ENCODE measurements around the gene TRABD2B.

Gene TRABD2B

DNA sequence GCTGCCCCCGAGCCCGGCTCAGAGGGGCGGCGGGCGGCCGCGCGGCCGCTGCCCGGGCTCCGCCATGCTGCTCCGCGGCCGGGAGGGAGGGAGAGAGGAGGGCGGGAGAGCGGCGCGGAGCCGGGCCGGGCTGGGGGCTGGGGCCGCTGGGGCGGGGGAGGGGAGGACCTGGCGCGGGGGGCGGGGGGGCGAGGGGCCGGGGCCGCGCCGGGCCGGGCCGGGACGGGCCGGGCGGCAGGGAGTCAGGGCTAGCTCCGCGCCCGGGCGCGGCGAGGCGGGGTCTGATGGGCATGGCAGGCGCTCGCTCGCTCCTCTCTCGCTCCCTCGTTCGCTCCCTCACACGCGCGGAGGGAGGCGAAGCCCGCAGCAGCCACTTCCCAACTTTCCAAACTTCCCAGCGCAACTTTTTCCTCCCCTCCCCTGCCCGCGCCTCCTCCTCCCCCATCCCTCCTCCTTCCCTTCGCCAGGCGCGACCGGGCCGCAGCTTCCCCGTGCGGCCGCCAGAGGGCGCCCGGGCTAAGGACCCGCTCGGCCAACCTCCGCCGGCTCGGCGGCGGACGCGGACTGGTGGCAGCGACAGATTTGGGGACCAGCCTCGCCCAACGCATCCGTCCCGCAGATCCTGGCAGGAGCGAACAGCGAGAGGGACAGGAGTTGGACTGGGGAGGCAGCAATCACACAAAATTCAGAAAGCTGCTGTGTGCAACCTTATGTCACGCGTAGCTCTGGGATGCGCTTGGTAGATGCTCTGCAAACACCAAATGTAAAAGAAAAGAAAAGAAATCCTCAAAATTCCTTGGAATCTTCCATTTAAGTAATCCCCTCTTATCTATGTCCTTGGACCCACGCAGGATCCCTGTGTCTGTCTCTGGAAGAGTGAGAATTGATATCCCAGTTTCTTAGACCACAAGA is at the start of gene TRABD2B:
TRABD2B (minus strand) TSS at position 97 of the 912 bp plus-strand sequence.
- DNase-seq = peak; percentile 66

DNA sequence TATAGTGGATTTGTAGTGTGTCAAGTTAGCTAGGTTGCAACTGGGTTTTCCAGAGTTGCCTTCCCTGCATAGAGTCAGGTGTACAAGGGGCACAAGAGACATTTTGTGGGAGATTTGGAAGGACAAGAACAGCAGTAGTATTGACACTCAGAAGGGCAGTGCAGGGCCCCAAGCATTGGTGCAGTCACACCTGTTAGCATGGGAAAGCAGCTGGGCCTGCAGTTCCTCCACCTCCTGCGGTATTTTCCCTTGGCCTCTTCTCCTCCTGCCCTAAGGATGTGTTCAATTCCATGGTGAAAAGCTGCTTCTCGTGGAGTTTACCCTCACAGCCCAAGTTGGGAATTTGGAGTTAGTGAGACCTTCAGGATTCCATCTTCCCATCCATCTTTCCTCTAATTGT is 47.1 kb upstream of the TRABD2B start:
- DNase-seq = no peak

DNA sequence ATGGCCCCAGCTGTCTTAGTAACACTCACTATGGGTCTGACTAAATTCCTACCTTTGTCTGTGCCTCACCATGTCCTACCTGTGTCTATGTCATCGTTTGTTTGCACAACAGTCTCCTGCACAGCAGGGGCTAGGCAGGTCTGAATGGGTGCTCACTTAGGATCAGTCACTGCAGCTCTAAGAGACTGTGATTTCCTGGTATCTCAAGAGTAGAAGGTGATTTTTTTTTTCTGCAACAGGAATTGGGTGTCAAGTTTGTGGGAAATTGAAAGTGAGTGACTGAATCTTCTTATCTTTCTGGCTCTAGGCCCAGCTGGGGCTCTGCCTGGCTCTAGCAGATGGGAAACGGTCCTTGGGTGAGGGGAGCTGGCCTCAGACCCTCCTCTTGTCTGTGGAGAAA is 46.4 kb upstream of the TRABD2B start:
- DNase-seq = no peak

DNA sequence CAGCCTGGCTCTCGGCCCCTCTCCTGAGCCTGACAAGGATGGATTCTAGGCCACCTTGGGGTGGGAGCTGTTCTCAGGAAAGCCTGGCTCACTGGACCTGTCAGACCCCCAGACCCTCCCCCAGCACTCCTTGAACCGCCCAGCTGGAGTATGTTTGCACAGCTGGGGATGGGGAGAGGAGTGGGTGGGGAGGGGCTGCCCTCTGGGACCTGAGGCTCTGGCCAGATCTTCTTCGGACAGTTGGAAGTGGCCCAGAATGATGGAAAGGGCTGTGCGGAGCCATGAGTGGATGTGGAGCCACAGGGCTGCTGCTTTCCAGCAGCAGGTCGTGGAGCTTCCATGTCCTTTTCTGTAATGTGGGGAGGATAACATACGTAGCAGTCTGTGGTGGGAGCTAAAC is 43.0 kb upstream of the TRABD2B start:
- DNase-seq = no peak

DNA sequence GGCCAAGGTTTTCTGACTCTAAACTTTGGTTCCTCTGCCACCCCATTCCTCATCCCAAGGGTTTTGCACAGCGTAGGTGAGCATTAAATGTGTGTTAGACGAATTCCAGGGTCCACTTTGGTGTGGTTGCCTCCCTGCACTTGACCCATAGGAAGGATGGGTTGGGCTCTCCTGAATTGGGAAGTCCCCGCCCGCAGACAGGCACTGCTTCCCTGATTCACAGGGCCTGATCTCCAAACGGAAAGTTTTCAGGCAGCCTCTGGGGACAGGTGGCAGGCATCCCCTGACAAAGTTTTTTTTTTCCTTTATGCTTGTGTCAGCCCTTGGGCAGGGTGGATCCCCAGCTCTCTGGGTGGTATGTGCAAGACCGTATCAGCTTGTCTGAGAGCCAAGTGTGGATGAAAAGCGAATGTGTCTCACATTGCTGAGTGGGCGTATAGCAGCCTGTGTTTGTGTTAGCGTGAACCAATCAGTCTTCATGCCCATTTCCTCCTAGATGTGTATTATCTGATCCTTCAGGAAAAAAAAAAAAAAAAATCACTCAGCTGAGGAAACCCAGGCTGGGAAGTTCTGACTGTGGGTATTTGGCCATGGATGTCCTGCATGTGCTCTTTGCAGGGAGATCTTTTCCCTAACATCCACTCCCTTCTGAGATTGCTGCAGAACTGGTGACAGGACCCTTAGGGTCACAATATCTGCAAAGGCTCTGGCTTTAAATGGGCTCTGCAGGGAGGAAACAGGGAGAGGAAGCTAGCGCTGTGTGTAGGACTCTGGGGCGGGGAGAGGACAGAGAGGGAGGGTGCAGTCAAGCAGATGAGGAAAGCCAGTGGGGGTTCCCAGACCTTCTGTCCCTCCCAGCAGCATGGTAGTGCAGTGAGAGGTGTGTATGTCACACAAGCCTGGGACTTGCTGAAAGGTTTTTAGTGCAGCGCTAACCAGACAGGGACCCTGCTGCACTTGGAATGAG is 42.2 kb upstream of the TRABD2B start:
- DNase-seq = no peak

DNA sequence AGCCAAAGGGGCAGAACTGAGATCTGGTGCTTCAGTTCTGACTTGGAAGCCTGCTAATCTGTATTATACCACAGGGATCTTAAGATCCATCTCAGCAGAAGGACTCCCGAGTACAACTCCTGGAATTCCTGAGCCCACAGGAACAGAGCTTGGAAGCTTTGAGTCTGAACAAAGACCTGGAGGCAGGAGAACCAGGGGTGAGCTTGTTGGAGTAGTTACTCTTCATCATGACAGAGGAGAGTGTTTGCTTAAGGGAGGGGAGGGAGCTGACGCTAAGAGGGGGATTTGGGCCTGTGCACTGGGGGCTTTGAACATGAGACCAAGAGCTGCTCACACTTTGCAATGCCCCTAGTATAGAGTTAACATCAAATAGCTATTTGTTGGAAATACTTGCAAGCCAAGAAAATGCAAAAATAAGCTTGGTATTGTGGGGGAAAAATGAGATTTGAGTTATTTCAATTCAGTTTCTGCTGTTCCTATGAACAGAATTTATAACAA is 41.1 kb upstream of the TRABD2B start:
- DNase-seq = no peak

DNA sequence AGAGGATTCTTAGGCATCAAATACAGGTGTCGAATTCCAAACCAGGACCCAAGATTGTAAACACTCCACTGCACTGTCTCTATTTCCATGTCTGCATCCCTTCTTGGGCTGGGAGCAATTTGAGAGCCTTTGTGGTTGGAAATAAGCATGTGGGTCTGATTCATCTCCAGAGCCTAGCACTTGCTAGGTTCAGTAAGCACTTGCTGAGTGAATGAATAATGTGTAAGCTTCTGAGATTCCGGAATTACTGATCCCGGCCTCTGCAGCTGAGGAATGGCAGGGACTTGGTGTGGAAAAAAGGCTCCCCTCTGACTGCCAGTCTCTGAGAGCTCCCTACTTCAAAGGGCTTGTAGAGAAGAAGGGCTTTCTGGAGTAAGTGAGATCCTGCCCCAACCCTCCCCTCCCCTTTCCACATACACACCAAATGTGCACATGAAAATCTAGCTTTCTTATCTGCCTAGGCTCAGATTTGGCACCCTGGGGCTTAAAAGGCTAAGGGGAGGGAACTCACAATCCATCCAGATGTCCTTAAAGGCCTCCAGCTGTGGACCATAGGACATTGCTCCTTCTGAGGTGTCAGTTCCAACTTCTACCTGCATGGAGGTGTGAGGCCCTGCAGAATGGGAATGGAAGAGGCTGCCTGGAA is 39.6 kb upstream of the TRABD2B start:
- no peak for DNase-seq

DNA sequence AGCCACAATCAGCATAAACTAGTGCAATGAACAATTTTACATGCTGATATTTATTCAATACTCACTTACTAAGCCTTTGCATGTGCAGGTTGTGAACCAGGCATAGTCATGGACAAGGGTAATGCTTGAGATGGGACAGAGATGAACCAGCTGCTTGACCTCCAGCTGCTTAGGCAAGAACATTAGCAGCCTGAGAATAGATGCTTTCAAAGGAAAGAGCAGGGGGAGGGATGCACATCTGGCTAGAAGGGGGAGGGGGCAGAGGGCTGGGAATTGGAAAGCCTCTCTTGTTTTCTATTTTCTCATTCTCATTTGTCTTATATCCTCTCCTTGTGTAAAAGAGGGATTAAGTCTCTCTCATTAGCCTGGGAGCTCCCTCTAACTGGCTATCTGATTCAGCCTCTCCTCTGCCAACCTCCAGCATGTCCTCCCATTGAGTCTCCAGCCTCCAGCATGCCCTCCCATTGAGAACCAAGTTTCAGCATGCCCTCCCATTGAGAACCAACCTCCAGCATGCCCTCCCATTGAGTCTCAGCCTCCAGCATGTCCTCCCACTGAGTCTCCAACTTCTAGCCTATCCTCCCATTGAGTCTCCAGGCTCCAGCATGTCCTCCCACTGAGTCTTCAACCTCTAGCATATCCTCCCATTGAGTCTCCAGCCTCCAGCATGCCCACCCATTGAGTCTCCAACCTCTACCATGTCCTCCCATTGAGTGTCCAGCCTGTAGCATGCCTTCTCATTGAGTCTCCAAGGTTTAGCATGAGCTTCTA is 38.4 kb upstream of the TRABD2B start:
- no peak for DNase-seq

DNA sequence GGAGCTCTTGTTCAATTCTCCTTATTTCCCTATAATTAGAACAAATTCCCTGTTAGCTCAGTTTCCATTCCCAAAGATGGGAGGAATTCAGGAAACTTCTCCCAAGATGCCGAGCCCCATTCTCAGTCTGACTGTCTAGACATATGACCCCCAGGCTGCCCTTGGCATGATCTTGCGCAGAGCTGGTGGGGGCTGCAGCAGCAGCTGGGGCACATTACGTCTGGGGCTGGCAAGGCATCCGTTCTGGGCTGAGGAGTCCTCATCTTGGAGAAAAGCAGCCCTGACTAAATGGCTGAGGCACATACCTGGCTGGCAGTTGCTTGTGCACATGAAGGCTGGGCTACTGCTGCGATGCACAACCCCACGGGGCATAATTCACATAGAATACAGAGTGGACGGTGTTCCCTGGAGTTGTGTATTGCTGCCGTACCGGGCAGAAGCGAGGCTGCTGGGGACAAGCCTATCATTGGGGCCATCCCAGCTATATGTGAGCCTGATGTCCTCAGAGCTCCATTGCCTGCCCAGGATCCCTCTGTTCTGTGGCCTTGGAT is 36.4 kb upstream of the TRABD2B start:
- no peak for DNase-seq

DNA sequence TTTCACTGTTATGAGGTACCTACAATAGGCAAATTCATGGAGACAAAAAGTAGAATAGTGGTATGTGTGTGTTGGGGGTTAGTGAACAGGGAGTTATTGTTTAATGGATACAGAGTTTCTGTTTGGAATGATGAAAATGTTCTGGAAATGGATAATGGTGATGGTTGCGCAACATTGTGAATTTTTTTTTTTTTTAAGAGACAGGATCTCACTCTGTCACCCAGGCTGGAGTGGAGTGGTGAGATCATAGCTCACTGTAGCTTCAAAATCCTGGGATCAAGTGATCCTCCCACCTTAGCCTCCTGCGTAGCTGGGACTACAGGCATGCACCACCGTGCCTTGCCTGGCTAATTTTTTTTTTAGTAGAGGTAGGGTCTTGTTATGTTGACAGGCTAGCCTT is 34.5 kb upstream of the TRABD2B start:
- DNase-seq = no peak

DNA sequence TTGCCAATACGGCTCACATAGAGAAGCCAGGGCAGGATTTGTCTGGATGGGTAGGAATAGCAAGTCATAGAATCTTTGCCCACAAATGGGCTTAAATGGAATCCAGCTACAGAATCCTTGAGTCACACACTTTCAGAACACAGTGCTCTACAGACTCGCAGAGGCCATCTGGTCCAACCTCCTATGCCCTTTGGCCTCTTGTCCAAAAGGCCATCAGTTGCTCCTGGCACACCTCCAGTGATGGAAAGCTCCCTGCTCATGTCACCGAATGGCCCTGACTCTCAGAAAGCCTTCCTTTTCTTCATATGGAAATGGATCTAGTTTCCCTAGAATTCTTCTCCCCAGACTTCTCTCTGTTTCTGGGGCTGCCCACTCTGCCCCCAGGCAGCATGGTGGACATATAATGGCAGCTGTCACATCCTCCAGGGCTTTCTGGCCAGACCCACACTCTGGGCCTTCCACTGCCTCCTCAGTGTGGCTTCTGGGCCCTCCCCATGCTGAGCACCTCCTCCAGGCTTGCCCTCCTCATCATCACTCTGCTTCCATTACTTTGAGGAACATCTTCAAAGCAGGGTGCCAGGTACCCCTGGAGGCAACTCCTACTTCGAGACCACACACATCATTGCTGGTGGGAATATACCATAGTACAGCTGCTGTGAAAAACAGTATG is 33.6 kb upstream of the TRABD2B start:
- DNase-seq = no peak

DNA sequence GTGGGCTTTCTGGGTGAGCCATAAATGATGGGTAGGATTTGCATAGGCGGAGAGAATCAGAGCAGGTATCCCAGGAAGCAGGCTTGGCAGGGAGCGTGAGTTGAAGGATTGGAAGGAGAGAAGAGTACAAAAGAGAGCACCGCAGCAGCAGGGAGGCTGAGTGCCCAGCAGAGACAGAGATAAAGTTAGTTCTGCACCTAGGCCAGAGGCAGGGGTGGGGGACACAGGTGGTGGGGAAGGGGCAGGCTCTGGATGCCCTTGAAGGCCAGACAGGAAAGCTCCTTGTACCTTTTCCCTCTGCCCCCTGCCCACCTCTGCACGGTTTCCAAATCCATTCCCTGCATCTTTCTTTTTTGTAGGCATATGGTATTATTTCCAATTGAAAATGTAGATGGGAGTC is 33.0 kb upstream of the TRABD2B start:
- no peak for DNase-seq

DNA sequence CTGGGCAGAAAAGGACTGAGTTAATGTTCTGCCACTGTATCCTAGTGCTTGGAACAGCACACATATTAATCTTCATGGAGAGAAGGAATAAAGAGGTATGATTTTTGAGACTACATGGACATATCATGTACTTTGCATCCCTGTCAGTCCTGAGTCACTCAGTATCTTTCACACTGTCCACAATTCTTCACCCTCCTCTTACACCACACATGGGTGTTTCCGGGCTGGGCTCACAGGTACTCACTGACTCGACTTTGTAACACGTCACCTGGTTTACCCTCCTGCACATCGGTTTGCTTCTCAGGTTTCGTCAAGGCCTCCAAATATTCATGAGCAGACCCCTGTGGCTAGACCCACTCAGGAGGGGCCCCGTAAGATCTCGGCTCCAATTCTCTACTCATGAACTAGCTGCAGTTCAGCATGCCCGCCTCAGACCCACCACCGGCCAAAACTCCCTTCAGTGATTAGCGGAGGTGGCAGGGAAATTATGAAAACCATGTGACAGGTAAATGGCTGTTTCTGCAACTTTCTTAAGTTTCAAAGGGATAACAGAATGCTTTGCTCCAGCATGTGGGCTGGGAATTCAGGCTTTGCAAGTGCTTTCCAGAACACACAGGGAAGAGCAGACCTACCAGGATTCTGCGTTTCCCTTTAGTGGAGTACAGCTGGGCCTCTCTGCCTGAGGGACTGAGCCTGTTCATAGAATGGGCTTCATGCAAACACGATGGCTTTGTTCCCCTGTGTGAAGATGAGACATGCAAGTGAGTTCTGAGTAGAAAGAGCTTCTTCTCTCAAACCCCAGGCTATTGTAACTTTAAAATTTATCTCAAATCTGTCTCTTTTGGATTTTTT is 31.3 kb upstream of the TRABD2B start:
- no peak for DNase-seq

DNA sequence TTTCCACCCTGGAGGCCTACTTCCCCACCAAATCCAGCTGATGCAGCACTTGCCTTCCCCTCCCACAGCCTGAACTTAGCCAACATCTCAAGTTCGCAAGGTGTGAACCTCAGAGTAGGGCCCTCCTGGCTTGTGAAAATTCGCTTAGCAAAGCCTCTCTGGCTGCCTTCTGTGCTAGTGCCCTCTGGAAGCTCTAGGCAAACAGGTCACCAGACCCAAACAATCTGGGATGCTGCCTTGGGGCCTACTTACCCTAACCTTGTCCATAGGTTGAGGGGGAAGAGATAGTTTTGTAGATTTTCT is 30.3 kb upstream of the TRABD2B start:
- no peak for DNase-seq

DNA sequence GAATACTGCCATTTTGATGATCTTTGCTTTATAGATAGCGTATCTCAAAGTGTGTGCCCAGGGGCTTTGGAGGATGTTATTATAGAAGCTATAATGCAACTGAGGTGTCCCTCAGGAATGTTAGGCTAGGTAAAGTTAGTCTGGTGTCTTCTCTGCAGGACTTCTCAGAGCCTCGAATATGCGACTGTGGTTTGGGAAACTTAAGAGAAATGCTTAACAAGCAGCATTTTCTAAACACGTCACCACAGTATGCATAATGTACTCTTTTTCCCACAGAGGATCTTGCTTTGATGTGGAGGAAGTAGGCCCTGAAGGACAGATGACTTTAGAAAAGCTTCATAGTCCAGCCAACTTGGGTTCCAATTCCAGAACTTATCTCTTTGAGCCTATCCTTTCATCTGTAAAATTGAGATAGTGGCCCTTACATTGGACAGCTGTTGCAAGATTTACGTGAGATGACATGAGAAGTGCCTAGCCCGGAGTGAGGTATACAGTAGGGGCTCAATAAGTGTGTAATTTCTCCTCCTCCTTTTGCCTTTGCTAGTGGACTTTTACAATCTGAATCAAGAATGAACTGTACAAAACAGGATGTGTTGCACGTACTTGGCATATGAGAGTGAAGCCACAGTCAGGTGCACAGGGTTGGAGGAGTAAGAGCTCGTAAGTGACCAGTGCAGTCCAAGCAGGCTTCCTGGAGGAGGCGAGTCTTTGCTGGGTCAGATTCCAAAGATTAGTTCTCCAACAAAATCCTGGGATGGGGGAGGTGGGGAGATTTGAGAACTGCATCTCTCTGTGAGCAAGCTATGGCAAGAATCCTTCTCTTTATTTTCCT is 29.7 kb upstream of the TRABD2B start:
- no peak for DNase-seq

DNA sequence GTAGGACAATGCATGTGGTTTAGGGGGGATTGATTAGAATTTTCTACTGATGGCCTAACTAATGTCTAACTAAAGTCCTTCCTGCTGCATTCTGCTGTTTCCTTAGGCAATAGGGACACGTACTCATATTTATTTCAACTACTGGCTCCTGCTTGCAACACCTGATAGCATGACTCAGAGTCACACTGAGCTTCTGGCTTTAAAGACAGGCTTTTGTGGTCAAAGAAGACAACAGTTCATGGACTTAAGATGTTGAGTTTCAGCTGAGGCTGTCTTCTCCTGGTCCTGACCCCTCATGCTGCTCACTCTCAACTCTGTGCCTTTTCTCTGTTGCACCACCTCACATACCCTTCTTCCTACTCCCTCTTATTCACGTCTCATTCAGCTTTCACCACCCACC is 29.1 kb upstream of the TRABD2B start:
- DNase-seq = no peak

DNA sequence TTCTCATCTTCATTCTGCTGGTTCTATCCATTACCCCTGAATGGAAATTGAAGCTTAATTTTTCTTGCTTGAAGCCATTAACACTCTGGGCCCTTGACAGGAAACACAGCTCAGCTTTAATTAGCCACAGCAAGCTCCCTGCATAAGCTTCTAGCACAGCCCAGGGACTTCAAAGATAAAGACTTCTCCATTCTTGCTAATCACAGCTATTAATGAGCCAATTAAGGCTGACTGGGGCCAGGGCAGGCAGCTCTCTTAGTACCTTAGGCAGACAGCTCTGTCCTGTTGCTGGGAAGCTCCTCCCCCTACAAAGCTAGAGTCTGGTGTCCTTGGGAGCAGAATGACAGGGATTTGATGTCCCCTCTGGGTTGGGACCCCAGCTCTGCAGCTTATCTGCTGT is 27.9 kb upstream of the TRABD2B start:
- no peak for DNase-seq

DNA sequence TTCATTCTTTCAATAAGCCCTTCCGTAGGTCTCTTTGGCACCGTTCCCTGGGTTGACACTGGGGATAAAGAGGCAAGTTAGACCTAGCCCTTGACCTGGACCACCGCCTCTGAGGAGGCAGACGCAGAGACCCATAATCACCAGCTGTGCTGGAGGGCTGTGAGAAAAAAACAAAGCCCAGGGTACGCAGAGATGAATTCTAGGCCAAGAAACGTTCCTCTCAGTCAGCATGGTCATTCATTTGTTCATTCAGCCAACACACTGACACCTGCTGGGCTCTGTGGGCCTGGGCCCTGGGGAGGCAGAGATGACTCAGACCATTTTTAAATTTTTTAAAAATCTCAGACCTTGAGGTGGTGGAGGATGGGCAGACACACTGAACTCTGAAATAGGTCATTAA is 26.3 kb upstream of the TRABD2B start:
- no peak for DNase-seq

DNA sequence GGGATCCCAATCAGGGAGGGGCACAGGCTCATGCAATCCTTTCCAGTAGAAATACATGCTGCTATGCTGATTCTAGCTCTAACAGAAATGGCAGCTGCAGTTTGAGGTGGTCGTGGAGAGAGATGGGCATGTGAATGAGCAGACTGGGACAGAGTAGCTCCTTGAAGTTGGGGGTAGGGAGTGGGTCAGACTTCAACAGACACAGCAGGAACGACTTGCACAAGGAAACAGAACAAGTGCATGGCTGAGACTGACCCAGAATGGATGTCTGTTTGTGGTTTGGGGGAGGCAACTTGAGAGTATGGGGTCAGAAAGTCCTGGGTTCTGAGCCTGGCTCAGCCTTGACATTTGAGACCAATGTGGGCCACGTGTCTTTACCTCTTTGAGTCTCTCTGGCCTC is 25.1 kb upstream of the TRABD2B start:
- no peak for DNase-seq

DNA sequence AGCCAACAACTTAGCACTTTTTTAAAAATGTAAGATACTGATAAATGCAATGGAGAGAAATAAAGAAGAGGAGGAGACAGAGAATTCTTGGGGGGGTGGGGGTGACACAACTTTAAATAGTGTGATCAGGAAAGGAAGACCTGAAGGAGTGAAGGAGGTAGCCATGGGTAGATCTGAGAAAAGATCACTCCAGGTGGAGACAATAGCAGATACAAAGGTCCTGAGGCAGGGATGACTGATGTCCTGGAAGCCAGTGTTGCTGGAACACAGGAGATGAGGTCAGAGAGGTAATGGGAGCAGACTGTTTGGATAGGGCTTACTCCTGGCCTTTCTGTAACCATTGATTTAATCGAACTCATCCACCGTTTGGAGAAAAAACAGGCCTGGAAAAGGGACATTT is 24.6 kb upstream of the TRABD2B start:
- no peak for DNase-seq

Measured in activated CD8-positive, alpha-beta memory T cell treated with anti-CD3 and anti-CD28 coated beads, Interleukin-2, amount 50 U/mL, for 4 hours (primary cell).